M059J (cell line): ENCODE measurements around the gene DYNC1H1. TPM values are rescaled to one million over a fixed set of nuclear protein-coding genes. Genes with fewer than 3 reads are reported as not detected.
"Not testable (repeated sequence)": the region's sequence is repeated elsewhere in the genome, so short reads cannot be mapped to it uniquely, and the experiment has no call there.

Source experiments
- DNase-seq: peaks from one replicate; pipeline ENCODE4 v3.0.0-alpha.2; 2012; ENCODE audit warnings: low read depth
- total RNA-seq: library from RNA; depleted of rRNA; stranded (reverse); fragments of >200 nt; shearing (Covaris generic); gene quantifications from 2 replicates; pipeline ENCODE4 v1.2.3, GENCODE V29; 2014

The DYNC1H1 gene
- total RNA-seq, 1 experiment from 2014 or later, result 257 TPM

DNA sequence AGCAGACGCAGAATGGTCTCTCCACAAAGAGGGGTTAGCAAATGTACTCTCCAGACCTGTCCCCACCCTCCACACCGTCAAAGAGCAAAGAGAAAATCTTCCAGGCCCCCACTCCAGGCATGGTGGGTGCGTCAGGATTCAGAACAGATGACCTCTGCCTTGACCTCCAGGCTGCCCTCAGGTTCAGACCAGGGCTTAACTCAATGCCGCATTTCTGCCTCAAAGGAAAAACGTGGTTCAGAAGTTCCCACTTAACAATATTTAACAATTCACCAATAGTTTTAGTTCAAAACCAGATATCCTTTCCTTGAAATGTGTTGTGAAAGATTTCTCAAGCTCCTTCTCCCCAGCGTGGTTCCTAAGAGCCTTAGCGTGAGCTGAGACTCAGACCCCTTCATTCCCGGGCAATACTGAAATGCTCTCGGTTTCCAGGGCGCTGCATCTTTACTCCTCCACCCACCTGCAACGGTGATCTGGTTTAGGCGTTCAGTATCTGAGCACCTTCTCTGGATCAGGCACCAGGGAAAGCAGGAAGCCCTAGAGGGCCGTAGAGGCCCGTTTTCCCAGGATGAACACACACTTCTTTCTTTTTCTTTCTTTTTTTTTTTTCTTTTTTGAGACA lies 99.5 kb downstream of the DYNC1H1 start:
- DNase-seq, result no peak

DNA sequence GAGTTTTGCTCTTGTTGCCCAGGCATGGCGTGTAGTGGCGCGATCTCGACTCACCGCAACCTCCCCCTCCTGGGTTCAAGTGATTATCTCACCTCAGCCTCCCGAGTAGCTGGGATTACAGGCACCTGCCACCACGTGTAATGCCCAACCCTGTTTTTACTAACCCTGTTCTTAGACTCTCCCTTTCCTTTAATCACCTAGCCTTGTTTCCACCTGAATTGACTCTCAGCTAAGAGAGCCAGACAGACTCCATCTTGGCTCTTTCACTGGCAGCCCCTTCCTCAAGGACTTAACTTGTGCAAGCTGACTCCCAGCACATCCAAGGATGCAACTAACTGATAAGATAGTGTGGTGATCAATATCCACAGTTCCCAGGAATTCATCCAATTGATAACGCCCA lies 100.2 kb downstream of the DYNC1H1 start:
- DNase-seq, result not testable (repeated sequence)

DNA sequence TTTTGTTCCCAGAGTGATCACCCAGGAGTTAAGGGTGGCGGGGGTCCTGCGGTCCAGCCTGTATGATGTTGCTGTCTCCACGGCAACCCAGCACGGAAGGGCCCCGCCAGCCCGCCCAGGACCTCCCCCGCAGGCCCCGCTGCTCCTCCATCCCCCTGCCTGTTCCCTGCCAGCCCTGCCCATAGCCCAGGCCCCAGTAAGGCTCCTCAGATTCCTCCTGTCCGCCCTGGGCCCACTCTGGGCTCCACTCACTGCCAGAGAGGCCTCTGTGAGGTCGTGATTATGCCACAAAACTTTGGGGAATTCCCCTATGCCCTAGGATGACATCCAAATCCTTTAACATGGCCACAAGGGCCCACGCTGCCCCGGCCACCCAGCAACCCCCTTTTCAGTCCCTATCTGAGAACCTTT lies 101.7 kb downstream of the DYNC1H1 start:
- DNase-seq, result no peak

DNA sequence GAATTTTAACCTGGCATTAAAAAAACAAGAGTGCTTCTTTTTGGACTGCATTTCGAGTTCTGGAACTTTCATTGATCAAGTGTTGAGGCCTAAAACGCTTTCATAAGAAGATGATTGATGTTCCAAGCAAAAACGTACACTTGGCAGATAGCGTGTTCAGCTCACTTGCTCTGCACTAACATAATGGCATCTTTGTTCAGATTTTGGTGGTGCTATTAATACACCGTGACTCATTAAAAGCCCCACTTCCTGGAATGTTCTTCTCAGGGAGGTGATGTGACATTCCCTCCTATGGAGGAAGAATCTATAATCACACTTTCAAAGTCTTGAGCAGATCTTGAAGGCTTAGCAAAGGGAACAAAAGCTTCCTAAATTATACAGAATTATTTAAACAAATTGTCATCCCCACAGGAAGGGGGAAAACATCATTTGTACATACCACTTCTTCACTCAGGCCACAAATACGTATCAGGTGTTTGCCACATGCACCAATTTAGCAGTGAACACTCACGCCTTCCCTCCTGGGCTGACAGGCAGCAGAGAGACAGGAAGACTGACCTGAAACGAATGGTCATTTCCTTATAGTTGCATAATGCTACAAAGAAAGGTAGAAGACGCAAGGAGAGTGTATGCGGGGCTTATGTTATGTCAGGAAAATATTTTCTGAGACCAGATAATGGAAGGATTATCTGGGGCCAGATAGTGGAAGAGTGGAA lies 107.1 kb downstream of the DYNC1H1 start:
- DNase-seq, result peak; percentile 75

DNA sequence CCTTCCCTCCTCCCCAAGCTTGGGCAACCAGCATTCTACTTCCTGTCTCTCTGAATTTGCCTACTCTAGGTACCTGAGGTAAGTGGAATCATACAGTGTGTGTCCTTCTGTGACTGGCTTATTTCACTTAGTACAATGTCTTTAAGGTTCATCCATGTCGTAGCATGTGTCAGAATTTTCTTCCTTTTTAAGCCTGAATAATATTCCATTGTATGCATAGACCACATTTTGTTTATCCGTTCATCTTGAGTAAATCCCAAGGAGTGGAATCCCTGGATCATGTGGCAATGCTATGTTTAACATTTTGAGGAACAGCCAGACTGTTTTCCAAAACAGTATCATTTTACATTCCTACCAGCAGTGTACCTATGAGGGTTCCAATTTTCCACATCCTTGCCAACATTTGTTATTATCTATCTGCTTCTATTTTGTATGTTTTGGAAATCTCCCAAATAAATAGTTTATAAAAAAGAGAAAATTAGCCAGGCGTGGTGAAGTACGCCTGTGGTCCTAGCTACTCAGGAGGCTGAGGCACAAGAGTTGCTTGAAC lies 110.1 kb downstream of the DYNC1H1 start:
- DNase-seq, result peak; percentile 10

DNA sequence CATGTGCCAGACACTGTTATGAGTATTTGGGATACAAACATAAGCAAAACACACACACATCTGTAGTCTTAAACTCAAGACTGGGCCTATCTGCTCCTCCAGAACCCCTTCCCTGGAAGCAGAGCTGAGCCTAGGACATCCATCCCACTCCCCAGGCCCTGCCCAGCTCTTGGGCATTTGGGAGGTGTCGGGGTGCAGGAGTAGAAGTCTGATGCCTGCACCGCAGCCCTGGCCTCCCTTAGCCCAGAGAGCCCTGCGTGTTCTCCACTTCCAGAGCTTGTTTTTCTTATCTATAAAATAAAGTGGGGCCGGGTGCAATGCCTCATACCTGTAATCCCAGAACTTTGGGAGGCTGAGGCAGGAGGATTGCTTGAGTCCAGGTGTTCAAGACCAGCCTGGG lies 110.8 kb downstream of the DYNC1H1 start:
- no peak for DNase-seq

DNA sequence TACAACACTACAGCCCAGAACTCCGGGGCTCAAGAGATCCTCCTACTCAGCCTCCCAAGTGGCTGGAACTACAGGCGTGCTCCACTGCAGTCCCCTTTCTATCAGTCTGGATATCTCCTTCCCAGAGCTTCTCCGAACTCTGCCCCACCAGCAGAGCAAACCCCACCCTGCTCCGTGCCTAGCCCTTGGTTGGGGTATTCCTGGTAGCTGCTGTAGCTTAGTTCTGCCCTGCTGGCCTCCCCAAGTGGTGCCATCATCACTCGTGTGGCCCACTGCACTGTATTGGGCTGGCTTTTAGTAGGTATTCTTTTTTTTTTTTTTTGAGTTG lies 113.0 kb downstream of the DYNC1H1 start:
- no peak for DNase-seq

DNA sequence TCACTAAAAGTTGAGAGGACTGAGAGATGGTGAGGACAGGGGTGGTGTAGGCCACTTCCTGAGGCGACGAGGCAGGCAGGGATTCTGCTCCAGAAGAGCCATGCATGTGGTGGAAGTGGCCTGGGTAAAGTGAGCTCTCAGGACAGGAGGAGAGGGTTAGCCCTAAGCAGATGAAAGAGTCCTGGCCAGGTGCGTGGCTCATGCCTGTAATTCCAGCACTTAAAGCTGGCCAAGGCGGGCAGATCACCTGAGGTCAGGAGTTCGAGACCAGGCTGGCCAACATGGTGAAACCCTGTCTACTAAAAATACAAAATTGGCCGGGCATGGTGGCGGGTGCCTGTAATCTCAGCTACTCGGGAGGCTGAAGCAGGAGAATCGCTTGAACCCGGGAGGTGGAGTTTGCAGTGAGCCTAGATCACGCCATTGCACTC lies 114.0 kb downstream of the DYNC1H1 start:
- not testable (repeated sequence) for DNase-seq

DNA sequence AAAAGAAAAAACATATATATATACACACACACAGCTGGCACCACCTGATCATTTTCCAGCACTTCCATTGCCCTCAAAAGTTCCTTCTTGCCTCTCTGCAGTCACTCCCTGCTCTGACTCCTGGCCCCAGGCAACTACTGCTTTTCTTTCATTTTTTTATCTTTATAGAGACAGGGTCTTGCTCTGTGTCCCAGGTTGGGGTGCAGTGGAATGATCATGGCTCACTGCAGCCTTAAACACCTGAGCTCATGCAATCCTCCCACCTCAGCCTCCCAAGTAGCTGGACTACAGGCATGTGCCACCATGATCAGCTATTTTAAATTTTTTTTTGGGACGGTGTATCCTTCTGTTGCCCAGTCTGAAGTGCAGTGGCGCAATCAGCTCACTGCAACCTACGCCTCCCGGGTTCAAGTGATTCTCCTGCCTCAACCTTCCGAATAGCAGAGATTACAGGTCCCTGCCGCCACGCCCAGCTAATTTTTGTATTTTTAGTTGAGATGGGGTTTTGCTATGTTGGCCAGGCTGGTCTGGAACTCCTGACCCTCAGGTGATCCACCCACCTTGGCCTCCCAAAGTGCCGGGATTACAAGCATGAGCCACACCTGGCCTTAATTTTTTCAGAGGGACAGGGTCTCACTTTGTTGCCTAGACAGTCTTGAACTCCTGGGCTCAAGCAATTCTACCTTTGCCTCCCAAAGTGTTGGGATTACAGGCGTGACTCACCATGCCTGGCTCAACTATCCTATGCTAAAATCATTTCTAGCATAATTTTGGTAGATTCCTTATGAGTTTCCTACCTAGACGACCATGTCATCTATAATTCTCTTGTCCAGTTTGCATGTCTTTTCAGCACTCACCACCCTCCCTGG lies 114.7 kb downstream of the DYNC1H1 start:
- DNase-seq, result no peak

DNA sequence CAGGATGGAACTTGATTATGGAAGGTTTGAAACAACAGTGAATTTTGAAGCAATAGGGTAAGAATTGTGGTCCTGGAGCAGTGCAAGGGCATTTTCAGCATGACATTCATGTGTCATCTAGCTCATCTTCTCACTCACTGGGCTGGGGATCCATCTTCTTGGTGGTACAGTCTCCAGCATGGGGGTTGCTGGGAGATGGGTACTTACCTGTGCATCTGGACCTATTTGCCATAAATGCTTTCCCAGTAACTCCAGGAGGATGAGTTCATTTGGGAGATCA lies 115.3 kb downstream of the DYNC1H1 start:
- no peak for DNase-seq

DNA sequence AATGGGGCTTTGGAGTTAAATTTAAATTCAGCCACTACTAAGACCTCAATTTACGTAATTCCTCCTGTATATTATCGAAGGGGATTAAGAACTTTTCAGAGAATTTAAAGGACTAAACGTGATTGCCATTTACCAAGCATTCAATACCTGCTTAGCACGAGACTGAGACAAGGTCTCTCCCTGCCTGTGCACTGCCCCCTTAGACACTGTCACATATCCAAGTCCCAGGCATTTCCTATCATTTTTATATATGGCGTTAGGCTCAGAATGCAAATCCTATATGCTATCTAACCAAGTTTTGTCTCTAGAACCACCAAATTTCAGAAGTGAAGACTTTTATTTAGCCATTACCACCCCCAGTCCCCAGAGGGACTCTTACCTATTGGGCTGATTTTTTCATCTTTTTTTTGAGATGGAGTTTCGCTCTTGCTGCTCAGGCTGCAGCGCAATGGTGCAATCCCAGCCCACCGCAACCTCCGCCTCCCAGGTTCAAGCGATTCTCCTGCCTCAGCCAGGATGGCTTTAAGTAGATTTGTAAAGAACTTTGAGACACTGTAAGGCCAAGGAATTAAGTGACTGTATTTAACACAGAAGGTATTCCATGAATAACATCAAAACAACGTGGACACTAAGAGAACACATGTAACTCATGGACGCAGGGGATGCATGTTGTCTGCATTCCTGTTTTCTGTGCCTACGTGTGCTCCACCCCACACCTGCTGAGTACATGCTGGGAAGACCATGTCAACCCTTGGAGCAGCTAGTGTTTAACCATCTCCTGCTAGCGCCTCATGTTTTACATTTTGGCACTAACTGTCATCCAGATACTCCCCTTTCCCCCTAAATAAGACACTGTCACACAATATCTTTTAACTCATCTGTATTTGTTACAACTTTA lies 116.1 kb downstream of the DYNC1H1 start:
- no peak for DNase-seq

DNA sequence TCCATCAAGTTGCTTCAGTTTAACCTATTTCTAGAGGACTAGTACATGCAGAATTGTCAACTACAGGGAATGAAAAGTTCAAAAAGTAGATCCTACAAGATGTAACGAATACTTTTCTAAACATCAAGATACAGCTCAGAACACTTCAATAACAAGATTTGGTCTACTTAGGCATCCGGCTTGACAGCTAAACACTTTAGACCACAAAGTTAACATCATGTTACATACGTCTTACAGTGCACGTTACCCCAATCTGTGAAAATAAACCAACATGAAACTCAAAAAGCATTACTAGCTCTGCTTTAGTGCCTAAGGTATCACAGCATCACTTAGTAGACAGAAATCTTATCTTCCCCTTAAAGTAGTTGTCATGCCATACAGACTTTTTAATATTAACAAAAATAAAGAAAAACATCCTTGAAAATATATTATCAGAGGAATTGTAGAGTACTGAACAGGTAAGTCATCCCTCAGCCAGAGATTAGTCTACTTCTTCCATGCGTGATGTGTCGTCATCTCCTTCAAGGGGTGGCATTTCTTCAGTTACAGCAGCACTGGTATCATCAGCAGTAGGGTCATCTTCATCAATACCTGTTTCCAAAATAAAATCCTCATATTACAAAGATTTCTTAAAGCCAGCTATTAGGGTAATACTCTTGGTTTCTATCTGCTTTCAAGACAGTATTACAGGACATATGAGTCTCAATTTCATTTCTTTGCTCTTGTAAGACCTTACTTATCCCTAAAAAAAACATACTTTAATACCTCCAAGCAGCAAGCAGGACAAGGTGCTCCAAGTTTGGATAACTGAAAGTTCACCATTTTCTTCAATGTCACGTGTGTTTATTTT lies 117.1 kb downstream of the DYNC1H1 start:
- no peak for DNase-seq

DNA sequence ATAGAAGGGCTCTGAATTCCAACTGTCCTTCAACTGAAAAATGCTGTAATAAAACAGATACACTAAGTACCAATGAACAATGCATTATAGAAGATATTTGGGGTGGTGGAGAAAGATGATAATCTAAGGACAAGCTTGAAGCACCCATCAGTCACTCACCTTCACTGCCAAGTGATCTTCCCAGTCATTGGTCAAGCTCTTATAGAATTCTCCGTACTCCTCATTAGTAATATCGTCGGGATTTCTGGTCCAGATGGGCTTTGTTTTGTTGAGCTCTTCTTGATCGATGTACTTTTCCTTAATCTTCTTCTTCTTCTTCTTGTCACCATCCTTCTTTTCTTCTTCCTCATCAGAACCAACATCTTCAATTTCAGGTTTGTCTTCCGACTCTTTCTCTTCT lies 120.1 kb downstream of the DYNC1H1 start:
- DNase-seq, result not testable (repeated sequence)

DNA sequence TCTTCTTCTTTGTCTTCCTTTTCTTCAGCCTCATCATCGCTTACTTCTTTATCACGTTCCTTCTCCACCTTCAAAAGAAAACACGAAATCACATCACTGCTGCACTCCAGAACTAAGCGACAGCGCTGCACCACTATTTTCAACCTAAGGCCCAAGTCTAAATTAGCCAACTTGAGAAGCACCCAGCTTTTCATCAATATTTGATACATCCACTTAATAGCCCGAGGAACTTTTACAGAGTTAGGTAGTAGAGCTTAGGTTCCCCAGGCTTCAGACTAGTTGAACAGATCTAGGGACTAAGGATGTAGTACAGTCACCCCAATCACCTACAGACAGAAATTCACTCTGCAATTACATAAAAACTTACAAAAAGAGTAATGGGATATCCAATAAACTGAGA lies 120.6 kb downstream of the DYNC1H1 start:
- no peak for DNase-seq

DNA sequence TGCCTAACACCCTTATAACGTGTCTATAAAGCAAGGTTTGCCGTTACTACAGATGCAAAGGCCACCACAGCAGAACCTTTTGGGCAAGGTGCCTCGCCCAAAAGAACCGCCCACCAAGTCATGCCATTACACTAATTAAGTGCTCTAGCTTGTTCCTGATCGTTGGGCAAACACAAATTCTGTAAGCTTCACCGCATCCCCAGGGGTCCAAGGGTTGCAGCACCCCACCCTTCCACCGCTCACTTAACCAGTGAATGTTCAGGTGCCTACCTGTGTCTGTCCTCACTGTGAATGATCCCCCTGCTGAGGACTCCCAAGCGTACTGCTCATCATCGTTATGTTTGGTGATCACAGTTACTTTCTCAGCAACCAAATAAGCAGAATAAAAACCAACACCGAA lies 121.1 kb downstream of the DYNC1H1 start:
- no peak for DNase-seq

DNA sequence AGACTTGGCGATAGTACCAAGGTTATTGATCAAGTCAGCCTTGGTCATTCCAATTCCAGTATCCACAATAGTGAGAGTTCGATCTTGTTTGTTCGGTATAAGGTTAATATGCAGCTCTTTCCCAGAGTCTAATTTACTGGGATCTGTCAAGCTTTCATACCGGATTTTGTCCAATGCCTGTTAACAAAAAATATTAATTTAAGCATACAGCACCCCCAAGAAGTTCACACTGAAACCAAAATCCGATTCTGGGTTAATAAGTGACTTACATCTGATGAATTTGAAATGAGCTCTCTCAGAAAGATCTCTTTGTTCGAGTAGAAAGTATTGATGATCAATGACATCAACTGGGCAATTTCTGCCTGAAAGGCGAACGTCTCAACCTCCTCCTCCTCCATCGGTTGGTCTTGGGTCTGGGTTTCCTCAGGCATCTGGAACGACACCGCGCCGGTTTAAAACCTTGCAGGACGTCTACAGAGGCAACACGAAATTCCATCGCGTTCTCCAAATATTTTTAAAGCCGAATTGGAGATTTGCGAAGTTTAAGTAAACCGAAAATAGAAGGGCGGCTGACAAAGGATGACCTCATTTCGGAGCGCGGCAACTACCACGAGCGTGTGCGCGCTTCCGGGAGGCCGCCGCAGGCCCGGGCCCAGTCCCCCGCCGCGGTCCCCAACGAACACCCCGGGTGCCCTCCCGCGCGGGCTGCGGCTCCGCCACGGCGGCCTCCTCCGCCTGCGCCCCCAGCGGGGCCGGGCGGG lies 121.8 kb downstream of the DYNC1H1 start:
- peak; percentile 46 for DNase-seq

DNA sequence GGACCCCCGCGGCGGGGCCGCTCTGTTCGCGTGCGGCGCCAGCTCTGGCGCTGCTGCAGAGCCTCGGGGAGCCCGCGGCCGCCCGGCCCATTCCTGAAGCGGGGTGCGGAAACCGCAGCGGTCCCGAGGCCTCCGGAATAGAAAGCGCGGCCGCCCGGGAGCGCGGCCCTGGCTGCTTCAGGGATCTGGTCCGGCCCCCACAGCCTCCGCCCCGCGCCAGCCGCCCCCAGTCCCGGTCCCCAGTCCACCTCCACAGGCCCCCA lies 122.3 kb downstream of the DYNC1H1 start:
- DNase-seq, result no peak

DNA sequence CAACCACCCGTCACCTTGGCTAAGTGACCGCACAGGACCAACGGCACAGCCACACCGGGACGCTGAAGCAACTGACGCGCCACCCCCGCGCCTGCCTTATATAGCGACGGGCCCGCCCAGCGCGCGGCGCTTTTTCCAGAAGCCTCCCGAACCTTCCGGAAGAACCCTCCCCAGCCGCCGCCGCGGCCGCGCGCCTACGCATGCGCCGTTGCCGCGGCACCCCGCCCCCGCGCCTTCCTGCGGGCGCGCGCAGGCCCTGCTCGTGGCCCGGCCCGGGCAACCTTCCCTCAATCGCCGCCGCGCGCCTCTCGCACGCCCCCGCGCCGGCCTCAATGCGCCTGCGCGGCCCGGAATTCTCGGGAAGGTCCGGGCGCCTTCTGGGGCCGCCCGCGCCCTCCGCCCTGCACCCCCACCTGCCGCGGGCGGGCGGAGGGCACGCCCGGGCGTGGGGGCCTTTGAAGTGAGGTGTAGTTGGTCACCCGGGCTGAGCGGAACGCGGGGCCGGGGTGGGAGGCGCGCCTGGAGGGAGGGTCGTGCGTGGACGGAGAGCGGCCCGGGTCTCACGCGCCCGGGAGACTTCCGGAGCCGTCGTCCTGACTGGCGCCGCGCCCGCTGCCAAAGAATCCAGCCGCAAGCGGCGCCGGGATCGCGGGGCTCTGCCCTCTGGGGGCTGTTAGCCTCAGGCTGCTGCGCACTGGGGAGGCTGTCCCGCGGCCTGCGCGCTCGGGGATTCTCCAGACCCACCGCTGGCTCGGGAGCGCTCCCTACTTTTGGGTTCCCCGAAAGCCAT lies 122.8 kb downstream of the DYNC1H1 start, which contains the start of gene HSP90AA1:
Gene HSP90AA1, minus strand, starts transcription at position 73 of the 790 bp plus-strand sequence. CDS start 666 bp downstream, outside the sequence.
- peak; percentile 81 for DNase-seq

DNA sequence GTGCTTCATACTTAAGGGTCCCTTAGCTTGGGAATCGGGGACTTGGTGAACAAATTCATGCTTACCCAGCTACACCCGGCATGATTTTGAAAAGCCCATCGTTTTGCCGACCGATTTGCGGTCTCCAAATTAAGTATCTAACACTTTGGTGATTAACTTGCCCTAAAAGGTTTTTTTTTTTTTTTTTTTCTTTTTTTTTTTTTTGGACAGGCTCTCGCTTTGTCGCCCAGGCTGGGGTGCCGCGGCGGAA lies 123.3 kb downstream of the DYNC1H1 start:
- no peak for DNase-seq
